BE2C (cell line): ENCODE results near the gene PAPPA2.

Experiments used
- DNase-seq: peaks from one replicate; pipeline ENCODE4 v3.0.0-alpha.2; 2020
- H3K27me3 ChIP-seq: fragments of 250-450 bp; sonication (Bioruptor Pico); 2 replicates; pipeline ENCODE4 v1.5.1; 2020; ENCODE audit warnings: mild to moderate bottlenecking
- H3K36me3 ChIP-seq: fragments of 250-450 bp; sonication (Bioruptor Pico); 2 replicates; pipeline ENCODE4 v1.5.1; 2020; ENCODE audit warnings: mild to moderate bottlenecking
- H3K4me1 ChIP-seq: fragments of 250-450 bp; sonication (Bioruptor Pico); 2 replicates; pipeline ENCODE4 v1.5.1; 2020
- H3K4me3 ChIP-seq: 2 replicates; pipeline ENCODE4 v1.5.1; 2011; ENCODE audit warnings: low read depth, low read length
- H3K9me3 ChIP-seq: fragments of 250-450 bp; sonication (Bioruptor Pico); 2 replicates; pipeline ENCODE4 v1.5.1; 2020
- TF ChIP-seq, protein P1 (sequence below): IDR thresholded peaks from 2 replicates; pipeline ENCODE4 v1.5.1; 2012; ENCODE audit warnings: mild to moderate bottlenecking, low read depth, low read length

The PAPPA2 gene

GRCh38 chr1:176567190-176567794 is 104.3 kb downstream of the PAPPA2 start:
- DNase-seq, result no peak
- Histone ChIP-seq H3K27me3 (no peaks in the 10 kb centered on the region), H3K4me1 (no peaks in the 10 kb centered on the region), H3K9me3 (no peaks in the 10 kb centered on the region), H3K4me3 (no peak overlapping the region), H3K36me3 (no peaks in the 10 kb centered on the region)
- TF ChIP-seq, protein P1, sequence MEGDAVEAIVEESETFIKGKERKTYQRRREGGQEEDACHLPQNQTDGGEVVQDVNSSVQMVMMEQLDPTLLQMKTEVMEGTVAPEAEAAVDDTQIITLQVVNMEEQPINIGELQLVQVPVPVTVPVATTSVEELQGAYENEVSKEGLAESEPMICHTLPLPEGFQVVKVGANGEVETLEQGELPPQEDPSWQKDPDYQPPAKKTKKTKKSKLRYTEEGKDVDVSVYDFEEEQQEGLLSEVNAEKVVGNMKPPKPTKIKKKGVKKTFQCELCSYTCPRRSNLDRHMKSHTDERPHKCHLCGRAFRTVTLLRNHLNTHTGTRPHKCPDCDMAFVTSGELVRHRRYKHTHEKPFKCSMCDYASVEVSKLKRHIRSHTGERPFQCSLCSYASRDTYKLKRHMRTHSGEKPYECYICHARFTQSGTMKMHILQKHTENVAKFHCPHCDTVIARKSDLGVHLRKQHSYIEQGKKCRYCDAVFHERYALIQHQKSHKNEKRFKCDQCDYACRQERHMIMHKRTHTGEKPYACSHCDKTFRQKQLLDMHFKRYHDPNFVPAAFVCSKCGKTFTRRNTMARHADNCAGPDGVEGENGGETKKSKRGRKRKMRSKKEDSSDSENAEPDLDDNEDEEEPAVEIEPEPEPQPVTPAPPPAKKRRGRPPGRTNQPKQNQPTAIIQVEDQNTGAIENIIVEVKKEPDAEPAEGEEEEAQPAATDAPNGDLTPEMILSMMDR, result no peak

- no peaks in the 10 kb centered on the region for H3K27me3 ChIP-seq
These were observed 105.2 kb downstream of the PAPPA2 start for GRCh38 chr1:176568185-176568584.

DNA sequence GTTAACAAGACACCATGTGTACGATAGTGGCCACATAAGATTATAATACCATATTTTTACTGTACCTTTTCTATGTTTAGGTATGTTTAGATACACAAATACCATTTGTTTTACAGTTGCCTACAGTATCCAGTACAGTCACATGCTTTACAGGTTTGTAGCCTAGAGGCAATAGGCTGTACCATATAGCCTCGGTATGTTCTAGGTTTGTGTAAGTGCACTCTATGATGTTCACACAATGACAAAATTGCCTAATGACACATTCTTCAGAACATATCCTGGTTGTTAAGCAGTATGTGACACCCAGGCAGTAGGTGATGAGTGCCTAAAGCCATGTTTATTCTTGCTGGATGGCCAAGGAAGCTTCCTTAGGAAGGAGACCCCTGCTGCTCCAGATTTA is 111.8 kb downstream of the PAPPA2 start:
- TF ChIP-seq, protein P1, result no peak
- H3K4me3 ChIP-seq, result no peak overlapping the region
- H3K36me3 ChIP-seq, result no peaks in the 10 kb centered on the region
- no peaks in the 10 kb centered on the region for H3K9me3 ChIP-seq
- DNase-seq, result no peak
- no peaks in the 10 kb centered on the region for H3K27me3 ChIP-seq
- H3K4me1 ChIP-seq, result no peaks in the 10 kb centered on the region

More at GRCh38 chr1:176568185-176568584, 105.2 kb downstream of the PAPPA2 start:
- TF ChIP-seq, protein P1, result no peak
- H3K9me3 ChIP-seq, result no peaks in the 10 kb centered on the region
- no peak overlapping the region for H3K4me3 ChIP-seq
- no peak for DNase-seq
- no peaks in the 10 kb centered on the region for H3K36me3 ChIP-seq
- no peaks in the 10 kb centered on the region for H3K4me1 ChIP-seq

DNA sequence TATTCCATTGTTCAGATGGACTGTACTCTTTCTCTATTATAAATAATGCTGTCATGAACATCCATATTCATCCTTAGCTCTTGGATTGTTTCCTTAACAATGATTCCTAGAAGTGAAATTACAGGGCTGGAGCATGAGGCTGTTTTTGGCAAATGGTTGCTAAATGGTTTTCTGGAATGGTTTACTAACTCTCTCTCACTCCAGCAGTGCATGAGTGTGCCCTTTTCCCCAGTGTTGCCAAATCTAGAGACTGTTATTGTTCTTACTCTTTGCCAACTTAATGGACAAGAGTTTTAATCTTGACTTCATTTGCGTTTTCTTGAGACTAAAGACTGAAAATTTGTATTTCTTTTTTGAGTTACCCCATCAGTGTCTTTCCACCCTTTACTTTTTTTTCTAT is 113.0 kb downstream of the PAPPA2 start:
- TF ChIP-seq, protein P1, result no peak
- Histone ChIP-seq H3K4me1 (no peaks in the 10 kb centered on the region), H3K4me3 (no peak overlapping the region), H3K36me3 (no peaks in the 10 kb centered on the region), H3K9me3 (no peaks in the 10 kb centered on the region), H3K27me3 (no peaks in the 10 kb centered on the region)
- DNase-seq, result no peak

DNA sequence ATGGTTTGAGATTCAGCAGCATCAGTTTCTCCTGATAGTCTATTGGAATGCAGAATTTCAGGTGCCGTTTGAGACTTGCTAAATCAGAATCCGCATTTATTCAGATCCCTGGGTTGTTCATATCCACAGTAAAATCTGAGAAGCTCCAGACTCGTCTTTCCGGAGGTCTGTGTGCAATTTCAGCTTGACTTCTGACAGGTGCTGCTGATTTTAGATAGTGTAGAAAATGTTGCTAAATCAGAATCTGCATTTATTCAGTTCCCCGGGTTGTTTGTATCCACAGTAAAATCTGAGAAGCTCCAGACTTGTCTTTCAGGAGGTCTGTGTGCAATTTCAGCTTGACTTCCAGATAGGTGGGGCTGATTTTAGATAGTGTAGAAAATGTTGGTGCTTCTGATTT is 113.7 kb downstream of the PAPPA2 start:
- Histone ChIP-seq H3K36me3 (no peaks in the 10 kb centered on the region), H3K9me3 (no peaks in the 10 kb centered on the region), H3K4me3 (no peak overlapping the region), H3K27me3 (no peaks in the 10 kb centered on the region), H3K4me1 (no peaks in the 10 kb centered on the region)
- DNase-seq, result no peak
- TF ChIP-seq, protein P1, result no peak

DNA sequence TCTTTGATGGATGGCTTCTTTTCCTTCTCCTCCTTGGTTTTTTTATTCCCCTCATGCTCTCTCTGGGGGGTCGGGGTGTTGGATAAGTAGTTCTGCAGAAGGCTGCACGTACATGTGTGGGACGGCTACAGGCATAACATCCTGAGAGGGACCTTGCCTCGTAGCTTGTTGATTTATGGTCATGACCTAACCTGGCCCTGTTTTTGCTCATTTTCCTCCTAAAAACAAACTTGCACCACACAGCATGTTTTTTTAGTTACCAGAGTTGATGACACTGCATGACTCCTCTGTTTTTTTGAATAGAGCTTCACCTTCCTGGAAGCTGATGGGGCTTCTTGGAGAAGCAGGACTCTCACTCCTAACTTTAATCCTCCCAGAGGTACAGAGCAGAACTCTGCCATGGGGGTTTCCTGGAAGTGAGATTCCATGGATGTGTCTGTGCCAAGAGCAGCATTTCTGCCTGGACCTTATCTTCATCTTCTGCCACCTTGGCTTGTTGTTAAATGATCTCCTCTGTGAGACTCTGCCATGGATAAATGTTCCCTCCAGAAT is 114.7 kb downstream of the PAPPA2 start:
- Histone ChIP-seq H3K9me3 (no peaks in the 10 kb centered on the region), H3K4me3 (no peak overlapping the region), H3K36me3 (no peaks in the 10 kb centered on the region), H3K4me1 (no peaks in the 10 kb centered on the region), H3K27me3 (no peaks in the 10 kb centered on the region)
- TF ChIP-seq, protein P1, result no peak
- DNase-seq, result no peak
